Endothelial cell of umbilical vein (primary cell): Measurements from ENCODE around the gene GATA6. TPM values are rescaled to one million over a fixed set of nuclear protein-coding genes. Genes with fewer than 3 reads are reported as not detected.

ENCODE experiments used
- BruUV-seq: library from RNA; stranded (reverse); fragments of 400-500 nt; replicated peaks from 2 replicates; lab custom pipeline; 2021; lab: Mats Ljungman, UMichigan
- CTCF ChIA-PET: fragments of 300-600, 350-600 bp; sonication (Branson Sonifier 250); formaldehyde crosslinking; loops from one replicate; lab custom pipeline; 2021; ENCODE audit warnings: antibody characterized with exemption, inconsistent platforms; lab: Charles Lee
- POLR2A ChIA-PET: fragments of 300-600, 350-600 bp; sonication (Branson Sonifier 250); formaldehyde crosslinking; loops from one replicate; lab custom pipeline; 2021; ENCODE audit warnings: antibody characterized with exemption, inconsistent platforms; lab: Charles Lee
- DNase-seq: peaks from one replicate; pipeline ENCODE4 v3.0.0-alpha.2; 2011; ENCODE audit warnings: low read depth, low spot score
- FAIRE-seq: peaks from 2 replicates; lab custom pipeline; 2011; peaks lifted over from hg19 to GRCh38; lab: Jason Lieb, UNC
- H2AFZ ChIP-seq: 2 replicates; pipeline ENCODE4 v1.6.0; 2012; ENCODE audit warnings: low read depth, low read length, control low read depth, inconsistent platforms
- H3K27ac ChIP-seq: 2 replicates; pipeline ENCODE4 v1.5.1; 2011; ENCODE audit warnings: low read depth, mild to moderate bottlenecking, control low read depth, low read length, moderate library complexity; ENCODE audit not compliant: insufficient read depth
- H3K27me3 ChIP-seq, 2 experiments: 2 replicates each; pipeline versions ENCODE4 v1.6.0 to v1.6.1; 2011; ENCODE audit warnings: low read length in 2 of 2, mixed read lengths in 1 of 2; ENCODE audit not compliant: control insufficient read depth in 2 of 2, insufficient read depth in 2 of 2
- H3K36me3 ChIP-seq, 2 experiments: 2 replicates in 1 of 2; 3 replicates in 1 of 2; pipeline ENCODE4 v1.5.1; 2011; ENCODE audit warnings: low read length in 2 of 2, mild to moderate bottlenecking in 1 of 2, moderate library complexity in 1 of 2; ENCODE audit not compliant: control insufficient read depth in 2 of 2, insufficient read depth in 2 of 2; ENCODE audit errors: extremely low read depth in 1 of 2
- H3K4me1 ChIP-seq: 3 replicates; pipeline ENCODE4 v1.5.1; 2011; ENCODE audit warnings: mild to moderate bottlenecking, low read length; ENCODE audit not compliant: control insufficient read depth, insufficient read depth; ENCODE audit errors: extremely low read depth
- H3K4me2 ChIP-seq: 2 replicates; pipeline ENCODE4 v1.6.1; 2011; ENCODE audit warnings: low read length, control low read depth, mixed read lengths; ENCODE audit not compliant: insufficient read depth
- H3K4me3 ChIP-seq, 3 experiments: fragments of 200-600 bp in 1 of 3; sonication (generic), shearing (Covaris generic) in 1 of 3; replicated peaks in 1 of 3; 2 replicates each; pipeline ENCODE4 v1.5.1; 2011 to 2016; ENCODE audit warnings: control low read depth in 3 of 3, low read length in 3 of 3, mild to moderate bottlenecking in 2 of 3, inconsistent platforms in 1 of 3, low read depth in 1 of 3, moderate library complexity in 1 of 3; ENCODE audit not compliant: insufficient read depth in 1 of 3
- H3K79me2 ChIP-seq: 2 replicates; pipeline ENCODE4 v1.6.0; 2012; ENCODE audit warnings: low read length, inconsistent platforms; ENCODE audit not compliant: control insufficient read depth, insufficient read depth
- H3K9ac ChIP-seq: replicated peaks from 2 replicates; pipeline ENCODE3; 2011; ENCODE audit warnings: low read length, control low read depth; ENCODE audit not compliant: insufficient read depth; ENCODE audit errors: extremely low read depth
- H3K9me1 ChIP-seq: replicated peaks from 3 replicates; pipeline ENCODE4 v1.6.0; 2011; ENCODE audit warnings: mild to moderate bottlenecking, low read length; ENCODE audit not compliant: control insufficient read depth, insufficient read depth; ENCODE audit errors: extremely low read depth
- H3K9me3 ChIP-seq: replicated peaks from 2 replicates; pipeline ENCODE4 v1.5.1; 2012; ENCODE audit warnings: low read length, inconsistent platforms; ENCODE audit not compliant: control insufficient read depth, insufficient read depth
- H4K20me1 ChIP-seq: replicated peaks from 2 replicates; pipeline ENCODE3; 2011; ENCODE audit warnings: mild to moderate bottlenecking, low read length; ENCODE audit not compliant: control insufficient read depth, insufficient read depth; ENCODE audit errors: extremely low read depth
- EZH2 ChIP-seq: IDR thresholded peaks from 2 replicates; pipeline ENCODE4 v1.6.1; 2012; ENCODE audit warnings: borderline replicate concordance, low read depth, mild to moderate bottlenecking, moderate library complexity, low read length, inconsistent platforms; ENCODE audit not compliant: severe bottlenecking
- FOS ChIP-seq: IDR thresholded peaks from 2 replicates; pipeline ENCODE4 v1.6.1; 2011; ENCODE audit warnings: mild to moderate bottlenecking, low read length, moderate library complexity, borderline replicate concordance; ENCODE audit not compliant: insufficient read depth
- GATA2 ChIP-seq: IDR thresholded peaks from 2 replicates; pipeline ENCODE4 v1.7.0; 2011; ENCODE audit warnings: low read depth, mild to moderate bottlenecking, moderate library complexity, mixed read lengths, low read length; ENCODE audit not compliant: insufficient read length, insufficient read depth
- JUN ChIP-seq: IDR thresholded peaks from 2 replicates; pipeline ENCODE4 v1.6.1; 2011; ENCODE audit warnings: borderline replicate concordance, low read depth; ENCODE audit not compliant: insufficient read length, insufficient read depth
- MYC ChIP-seq: IDR thresholded peaks from one replicate; pipeline ENCODE4 v1.6.1; 2011; ENCODE audit warnings: mild to moderate bottlenecking, low read depth, low read length
- POLR2A ChIP-seq: IDR thresholded peaks from 2 replicates; pipeline ENCODE4 v1.6.1; 2012; ENCODE audit warnings: low read depth, mild to moderate bottlenecking, control low read depth, low read length
- POLR2AphosphoS5 ChIP-seq: IDR thresholded peaks from 2 replicates; pipeline ENCODE4 v1.6.1; 2012; ENCODE audit warnings: low read depth, mild to moderate bottlenecking, control low read depth, low read length, moderate library complexity; ENCODE audit not compliant: insufficient read depth
- dilution Hi-C: fragments of 300-500 bp; cut with MboI; formaldehyde crosslinking; loops from one replicate; pipeline ENCODE4 v1.15.0; 2019; ENCODE audit warnings: low sequenced_read_pairs; ENCODE audit not compliant: extremely low pct_ligation_motif_present
- intact Hi-C: fragments of 100-400 bp; cut with micrococcal nuclease; formaldehyde crosslinking; loops from one replicate; pipeline ENCODE4 v1.10.0; 2022
- polyA plus RNA-seq, 4 experiments: library from polyadenylated mRNA; depleted of rRNA in 3 of 4; stranded (reverse) in 3 of 4; unstranded in 1 of 4; fragments of >200 nt; gene quantifications; 2 replicates each; pipeline versions ENCODE4 v1.2.1 to v1.2.3, GENCODE V29; 2011 to 2012; ENCODE audit warnings: missing spikeins in 1 of 4
- total RNA-seq: library from RNA; stranded (reverse); gene quantifications from 2 replicates; pipeline ENCODE4 v1.2.3, GENCODE V29; 2021
- TF ChIP-seq, protein P1 (sequence below): IDR thresholded peaks from 2 replicates; pipeline ENCODE4 v1.6.1; 2011; ENCODE audit not compliant: insufficient read depth, insufficient read length
- TF ChIP-seq, protein P2 (sequence below), 2 donors: IDR thresholded peaks; 1 replicate in 1 of 2; 2 replicates in 1 of 2; pipeline ENCODE4 v1.5.1; 2011; ENCODE audit warnings: low read length in 2 of 2, mild to moderate bottlenecking in 2 of 2, moderate library complexity in 2 of 2, control low read depth in 1 of 2, inconsistent platforms in 1 of 2, low read depth in 1 of 2; ENCODE audit not compliant: insufficient read depth in 1 of 2; ENCODE audit errors: extremely low read depth in 1 of 2

The GATA6 gene
- total and polyA plus RNA-seq, 2 donors (not counting 3 experiments of a cell fraction or from before 2014, with no cell fraction given): 4.1 to 14.6 TPM

DNA sequence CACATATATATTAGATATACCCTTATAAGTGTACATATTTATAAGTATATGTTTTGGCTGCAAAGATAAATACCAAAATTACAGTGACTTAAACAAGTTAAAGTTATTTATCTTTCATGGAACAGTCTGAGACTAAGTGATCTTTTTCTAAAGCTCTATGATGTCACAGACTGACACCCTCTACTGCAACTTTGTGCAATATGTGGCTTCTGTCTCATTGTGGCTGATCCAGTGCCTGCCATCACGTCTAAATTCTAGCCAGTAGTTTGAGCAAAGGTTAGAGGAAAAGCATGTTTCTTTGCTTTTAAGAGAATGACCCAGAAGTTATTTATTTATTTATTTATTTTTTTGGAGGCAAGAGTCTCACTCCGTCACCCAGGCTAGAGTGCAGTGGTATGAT is 13.8 kb upstream of the GATA6 start:
- no peak overlapping the region for H3K4me3 ChIP-seq
- peaks cover 3 to 14% of the 10 kb centered on the region in 2 experiments for H3K27me3 ChIP-seq
- no peaks in the 10 kb centered on the region for H4K20me1 ChIP-seq
- ChIA-PET CTCF (interaction anchor here (0.8 to 1.0 kb wide), 2 partner anchors 10 to 407 kb away, joined by 3 read pairs; no protein-coding TSS in a partner anchor), POLR2A (no interaction called here)
- H3K36me3 ChIP-seq: no peaks in the 10 kb centered on the region
- no peak overlapping the region for H3K27ac ChIP-seq
- H3K9ac ChIP-seq: no peak overlapping the region
- no peaks in the 10 kb centered on the region for H3K4me1 ChIP-seq
- intact Hi-C loops: no loop called here
- H2AFZ ChIP-seq: no peak overlapping the region
- FAIRE-seq (no peak), DNase-seq (no peak)
- TF ChIP-seq POLR2A (no peak), JUN (no peak), EZH2 (no peak)
- dilution Hi-C loops: no loop called here
- no peaks in the 10 kb centered on the region for H3K79me2 ChIP-seq
- H3K9me3 ChIP-seq: no peaks in the 10 kb centered on the region
- BruUV-seq: no TSS peak
- no peaks in the 10 kb centered on the region for H3K9me1 ChIP-seq
- H3K4me2 ChIP-seq: no peak overlapping the region

DNA sequence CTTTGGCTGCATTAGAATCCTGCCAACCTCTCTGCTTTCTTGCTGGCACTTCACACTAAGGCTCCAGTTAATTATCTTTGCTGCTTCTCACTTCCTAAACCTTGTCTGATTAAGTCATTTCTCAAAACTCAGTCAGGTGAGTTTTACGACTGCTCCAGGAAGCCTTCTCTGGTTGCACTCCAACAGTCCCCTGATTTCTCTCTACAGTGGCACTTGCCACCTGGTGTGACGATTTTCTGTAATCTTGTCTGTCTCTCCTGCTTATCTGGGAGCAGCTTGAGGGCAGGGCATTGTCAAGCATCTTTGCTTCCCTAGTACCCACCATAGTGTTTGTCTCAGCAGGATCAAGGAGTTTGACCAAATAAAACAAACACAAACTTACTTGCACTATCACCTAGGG is 10.4 kb upstream of the GATA6 start:
- TF ChIP-seq EZH2 (no peak), MYC (no peak), JUN (no peak), POLR2A (no peak), FOS (no peak), POLR2AphosphoS5 (no peak), GATA2 (no peak)
- TF ChIP-seq, protein P1, sequence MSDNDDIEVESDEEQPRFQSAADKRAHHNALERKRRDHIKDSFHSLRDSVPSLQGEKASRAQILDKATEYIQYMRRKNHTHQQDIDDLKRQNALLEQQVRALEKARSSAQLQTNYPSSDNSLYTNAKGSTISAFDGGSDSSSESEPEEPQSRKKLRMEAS: no peak
- TF ChIP-seq, protein P2, sequence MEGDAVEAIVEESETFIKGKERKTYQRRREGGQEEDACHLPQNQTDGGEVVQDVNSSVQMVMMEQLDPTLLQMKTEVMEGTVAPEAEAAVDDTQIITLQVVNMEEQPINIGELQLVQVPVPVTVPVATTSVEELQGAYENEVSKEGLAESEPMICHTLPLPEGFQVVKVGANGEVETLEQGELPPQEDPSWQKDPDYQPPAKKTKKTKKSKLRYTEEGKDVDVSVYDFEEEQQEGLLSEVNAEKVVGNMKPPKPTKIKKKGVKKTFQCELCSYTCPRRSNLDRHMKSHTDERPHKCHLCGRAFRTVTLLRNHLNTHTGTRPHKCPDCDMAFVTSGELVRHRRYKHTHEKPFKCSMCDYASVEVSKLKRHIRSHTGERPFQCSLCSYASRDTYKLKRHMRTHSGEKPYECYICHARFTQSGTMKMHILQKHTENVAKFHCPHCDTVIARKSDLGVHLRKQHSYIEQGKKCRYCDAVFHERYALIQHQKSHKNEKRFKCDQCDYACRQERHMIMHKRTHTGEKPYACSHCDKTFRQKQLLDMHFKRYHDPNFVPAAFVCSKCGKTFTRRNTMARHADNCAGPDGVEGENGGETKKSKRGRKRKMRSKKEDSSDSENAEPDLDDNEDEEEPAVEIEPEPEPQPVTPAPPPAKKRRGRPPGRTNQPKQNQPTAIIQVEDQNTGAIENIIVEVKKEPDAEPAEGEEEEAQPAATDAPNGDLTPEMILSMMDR (IDR thresholded peaks at IDR 0.05; ENCODE audit: extremely low read depth in 1 of 2, insufficient read depth in 1 of 2, low read depth in 1 of 2, low read length in 2 of 2): no peak
- CTCF ChIA-PET: no interaction called here
- Histone ChIP-seq H3K4me3 (no peak overlapping the region), H3K36me3 (no peaks in the 10 kb centered on the region), H3K4me1 (no peaks in the 10 kb centered on the region), H3K4me2 (no peak overlapping the region), H4K20me1 (no peaks in the 10 kb centered on the region), H3K9ac (no peak overlapping the region), H3K9me1 (no peaks in the 10 kb centered on the region), H3K27me3 (peaks cover 21 to 25% of the 10 kb centered on the region in 2 experiments), H3K79me2 (no peaks in the 10 kb centered on the region), H2AFZ (no peak overlapping the region), H3K9me3 (no peaks in the 10 kb centered on the region), H3K27ac (no peak overlapping the region)
- dilution Hi-C loops: no loop called here
- no TSS peak for BruUV-seq
- no peak for DNase-seq
- POLR2A ChIA-PET: no interaction called here
- no peak for FAIRE-seq
- intact Hi-C loops: no loop called here
